Esophagus muscularis mucosa (tissue), 3 donors: Measurements from ENCODE around the gene JPH4.

Source experiments
- CTCF ChIP-seq, 3 experiments: fragments of 200-600 bp in 2 of 3; fragments of 450-650 bp in 1 of 3; sonication (generic) in 2 of 3; IDR thresholded peaks; one replicate each; pipeline ENCODE4 v1.5.1; 2017 to 2019; ENCODE audit warnings: antibody characterized with exemption in 3 of 3, mild to moderate bottlenecking in 2 of 3, moderate library complexity in 1 of 3
- POLR2A ChIP-seq: fragments of 450-650 bp; IDR thresholded peaks from one replicate; pipeline ENCODE4 v1.6.1; 2017; ENCODE audit warnings: antibody characterized with exemption, moderate library complexity, mild to moderate bottlenecking, low read depth
- POLR2AphosphoS5 ChIP-seq, 2 donors: sonication (generic); formaldehyde crosslinking; IDR thresholded peaks; one replicate each; pipeline ENCODE4 v1.6.1; 2017; ENCODE audit warnings: antibody characterized with exemption in 2 of 2

DNA sequence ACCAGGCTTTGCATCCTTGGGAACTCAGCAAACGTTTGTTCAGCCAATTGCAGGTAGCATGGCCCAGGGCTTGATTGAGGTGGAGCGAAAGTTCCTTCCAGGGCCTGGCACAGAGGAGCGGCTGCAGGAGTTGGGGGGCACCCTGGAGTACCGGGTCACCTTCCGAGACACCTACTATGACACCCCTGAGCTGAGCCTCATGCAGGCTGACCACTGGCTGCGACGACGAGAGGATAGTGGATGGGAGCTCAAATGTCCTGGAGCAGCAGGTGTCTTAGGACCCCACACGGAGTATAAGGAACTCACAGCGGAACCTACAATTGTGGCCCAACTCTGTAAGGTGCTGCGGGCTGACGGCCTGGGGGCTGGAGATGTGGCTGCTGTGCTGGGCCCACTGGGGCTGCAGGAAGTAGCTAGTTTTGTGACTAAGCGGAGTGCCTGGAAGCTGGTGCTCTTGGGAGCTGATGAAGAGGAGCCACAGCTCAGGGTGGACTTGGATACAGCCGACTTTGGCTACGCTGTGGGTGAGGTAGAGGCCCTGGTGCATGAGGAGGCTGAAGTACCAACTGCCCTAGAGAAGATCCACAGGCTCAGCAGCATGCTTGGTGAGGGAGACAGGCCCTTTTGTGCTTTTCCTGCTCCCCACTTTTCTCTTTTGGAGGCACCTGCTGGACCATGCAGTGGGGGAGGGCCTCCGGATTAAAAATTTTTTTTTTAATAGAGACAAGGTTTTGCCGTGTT, 21.7 kb downstream of the JPH4 start:
- no peak for TF ChIP-seq CTCF (IDR thresholded peaks at IDR 0.05)
- TF ChIP-seq POLR2A, result no peak
- TF ChIP-seq POLR2AphosphoS5 (IDR thresholded peaks at IDR 0.05), result no peak
